Placental pericyte (primary cell): Measurements from ENCODE around the gene MS4A7. TPM values are rescaled to one million over a fixed set of nuclear protein-coding genes. Genes with fewer than 3 reads are reported as not detected.

Source experiments
- total RNA-seq: library from RNA; depleted of rRNA; stranded (reverse); fragments of >200 nt; gene quantifications from 2 replicates; pipeline ENCODE4 v1.2.3, GENCODE V29; 2012

MS4A7 gene
- total RNA-seq: 0.29 TPM in 1 of 2 replicates, not detected in the other

GRCh38 chr11:60378354-60378753 is at the start of gene MS4A7:
TSS of gene MS4A7 (plus strand) at chr11:60378532. CDS start at chr11:60383142, 4,610 bp downstream.

GRCh38 chr11:60396382-60396781 is 18.1 kb downstream of the MS4A7 start, which contains the start of gene MS4A14:
TSS of gene MS4A14 (plus strand) at chr11:60396459. CDS start at chr11:60396579, 120 bp downstream.

GRCh38 chr11:60429272-60429671 is 50.9 kb downstream of the MS4A7 start, which contains the start of gene MS4A5:
TSS of gene MS4A5 (plus strand) at chr11:60429572. CDS start at chr11:60429675, 103 bp downstream.

Other genes with a start within 250 kb of the MS4A7 start
- gene MS4A6A, start 195.4 kb upstream of the MS4A7 start, total RNA-seq: not detected in 2 replicates
- not detected in 2 replicates for gene MS4A4E, start 135.4 kb upstream of the MS4A7 start, total RNA-seq
- gene MS4A4A, start 97.9 kb upstream of the MS4A7 start, total RNA-seq: not detected in 2 replicates
- gene MS4A6E, start 51.3 kb upstream of the MS4A7 start, total RNA-seq: not detected in 2 replicates
- not detected in 2 replicates for gene MS4A14, start 17.9 kb downstream of the MS4A7 start, total RNA-seq
- gene MS4A5, start 51.0 kb downstream of the MS4A7 start, total RNA-seq: not detected in 2 replicates
- not detected in 2 replicates for gene MS4A1, start 77.3 kb downstream of the MS4A7 start, total RNA-seq
- gene MS4A12, start 114.2 kb downstream of the MS4A7 start, total RNA-seq: not detected in 2 replicates
- not detected in 2 replicates for gene MS4A13, start 136.9 kb downstream of the MS4A7 start, total RNA-seq